CD14-positive monocyte (primary cell): ENCODE data around the gene TMEM132E. TPM values are rescaled to one million over a fixed set of nuclear protein-coding genes. Genes with fewer than 3 reads are reported as not detected.

ENCODE experiments used
- DNase-seq, 3 donors: peaks; one replicate each; pipeline ENCODE4 v3.0.0-alpha.2; 2011 to 2022
- H2AFZ ChIP-seq: 2 replicates; pipeline ENCODE4 v1.6.0; 2012; ENCODE audit warnings: mild to moderate bottlenecking, low read depth, low read length, inconsistent platforms; ENCODE audit not compliant: insufficient read depth, poor library complexity, severe bottlenecking
- H3K27ac ChIP-seq, 2 donors: 1 replicate in 1 of 2; 2 replicates in 1 of 2; pipeline ENCODE4 v1.5.1; 2012 to 2013; ENCODE audit warnings: low read length in 2 of 2, control low read depth in 1 of 2, inconsistent platforms in 1 of 2, low read depth in 1 of 2, mild to moderate bottlenecking in 1 of 2
- H3K27me3 ChIP-seq, 2 donors: one replicate each; pipeline versions ENCODE4 v1.6.0 to v1.6.1; 2011 to 2013; ENCODE audit warnings: low read length in 2 of 2; ENCODE audit not compliant: control insufficient read depth in 2 of 2, insufficient read depth in 2 of 2
- H3K36me3 ChIP-seq, 2 donors: replicated peaks in 1 of 2; 1 replicate in 1 of 2; 2 replicates in 1 of 2; pipeline versions ENCODE4 v1.5.1 to v1.6.1; 2012 to 2013; ENCODE audit warnings: low read length in 2 of 2, control low read depth in 1 of 2, inconsistent platforms in 1 of 2, mild to moderate bottlenecking in 1 of 2; ENCODE audit not compliant: insufficient read depth in 2 of 2, control insufficient read depth in 1 of 2
- H3K4me1 ChIP-seq, 2 donors: 1 replicate in 1 of 2; 2 replicates in 1 of 2; pipeline versions ENCODE4 v1.5.1 to v1.6.1; 2012 to 2013; ENCODE audit warnings: low read length in 2 of 2, control low read depth in 1 of 2, inconsistent platforms in 1 of 2, mild to moderate bottlenecking in 1 of 2, moderate library complexity in 1 of 2; ENCODE audit not compliant: insufficient read depth in 2 of 2, control insufficient read depth in 1 of 2
- H3K4me2 ChIP-seq: replicated peaks from 2 replicates; pipeline ENCODE3; 2012; ENCODE audit warnings: low read length, moderate library complexity, mild to moderate bottlenecking; ENCODE audit not compliant: poor library complexity, severe bottlenecking; ENCODE audit errors: extremely low read depth
- H3K4me3 ChIP-seq, 3 experiments: fragments of 200-600 bp in 1 of 3; sonication (generic) in 1 of 3; replicated peaks in 1 of 3; 1 replicate in 2 of 3; 2 replicates in 1 of 3; pipeline ENCODE4 v1.5.1; 2011 to 2013; ENCODE audit warnings: low read length in 3 of 3, mild to moderate bottlenecking in 3 of 3, control low read depth in 2 of 3, low read depth in 2 of 3, inconsistent platforms in 1 of 3, moderate library complexity in 1 of 3
- H3K79me2 ChIP-seq: 2 replicates; pipeline ENCODE4 v1.6.0; 2012; ENCODE audit warnings: mild to moderate bottlenecking, control low read depth, inconsistent platforms, low read length, moderate library complexity; ENCODE audit not compliant: insufficient read depth
- H3K9ac ChIP-seq: 2 replicates; pipeline ENCODE4 v1.6.0; 2017; ENCODE audit warnings: low read length, mild to moderate bottlenecking; ENCODE audit not compliant: insufficient read depth, poor library complexity, severe bottlenecking
- H3K9me3 ChIP-seq, 2 donors: replicated peaks in 1 of 2; 1 replicate in 1 of 2; 2 replicates in 1 of 2; pipeline versions ENCODE4 v1.5.1 to v1.6.1; 2012 to 2013; ENCODE audit warnings: low read length in 2 of 2, control low read depth in 1 of 2; ENCODE audit not compliant: control insufficient read depth in 1 of 2, insufficient read depth in 1 of 2
- H4K20me1 ChIP-seq: 2 replicates; pipeline ENCODE4 v1.6.0; 2012; ENCODE audit warnings: mild to moderate bottlenecking, low read length, control low read depth, moderate library complexity; ENCODE audit not compliant: insufficient read depth
- H3K27ac Mint-ChIP-seq, 7 donors: one replicate each; pipeline ENCODE4 v1.8.0; 2020; ENCODE audit warnings: mild to moderate bottlenecking in 7 of 7, mixed read lengths in 7 of 7, moderate library complexity in 6 of 7, inconsistent platforms in 2 of 7
- H3K27me3 Mint-ChIP-seq, 3 donors: one replicate each; pipeline ENCODE4 v1.8.0; 2021 to 2022; ENCODE audit warnings: low read depth in 3 of 3, mild to moderate bottlenecking in 3 of 3, mixed read lengths in 3 of 3, moderate library complexity in 3 of 3, inconsistent platforms in 1 of 3
- H3K36me3 Mint-ChIP-seq, 2 donors: one replicate each; pipeline ENCODE4 v1.8.0; 2020; ENCODE audit warnings: mixed read lengths in 2 of 2, inconsistent platforms in 1 of 2, mild to moderate bottlenecking in 1 of 2
- H3K4me1 Mint-ChIP-seq: one replicate; pipeline ENCODE4 v1.8.0; 2020; ENCODE audit warnings: mild to moderate bottlenecking, mixed read lengths
- H3K4me3 Mint-ChIP-seq, 2 donors: one replicate each; pipeline ENCODE4 v1.8.0; 2020; ENCODE audit warnings: mild to moderate bottlenecking in 2 of 2, mixed read lengths in 2 of 2, moderate library complexity in 1 of 2
- H3K9me3 Mint-ChIP-seq, 7 donors: one replicate each; pipeline ENCODE4 v1.8.0; 2020 to 2022; ENCODE audit warnings: mixed read lengths in 7 of 7, mild to moderate bottlenecking in 6 of 7, moderate library complexity in 6 of 7, inconsistent platforms in 2 of 7
- CTCF ChIP-seq: fragments of 200-600 bp; IDR thresholded peaks from one replicate; pipeline ENCODE4 v1.8.0; 2022; ENCODE audit warnings: antibody characterized with exemption, mild to moderate bottlenecking
- WGBS: methylation state at CpG from one replicate; pipeline ENCODE4 v1.1.5; 2013; ENCODE audit warnings: missing lambda C conversion rate; ENCODE audit not compliant: insufficient coverage; 5-methylcytosine and 5-hydroxymethylcytosine counted together
- intact Hi-C, 2 donors: fragments of 100-400 bp; cut with micrococcal nuclease; formaldehyde crosslinking; loops; one replicate each; pipeline versions ENCODE4 v1.15.0 to v1.15.1; 2023
- polyA plus RNA-seq, 3 donors: library from polyadenylated mRNA; depleted of rRNA in 1 of 3; unstranded in 2 of 3; stranded (reverse) in 1 of 3; fragments of 300-500 nt in 2 of 3; fragments of >200 nt in 1 of 3; fragmentation: Illumina TruSeq in 2 of 3; gene quantifications; 1 replicate in 2 of 3; 2 replicates in 1 of 3; pipeline ENCODE4 v1.2.3, GENCODE V29; 2012 to 2021

Gene TMEM132E
- polyA plus RNA-seq, 3 donors, result not detected

GRCh38 chr17:34634551-34635160, 55.3 kb downstream of the TMEM132E start:
- no peak for TF ChIP-seq CTCF
- H3K27ac ChIP-seq, result no peak overlapping the region
- intact Hi-C loops, result no loop called here
- Mint-ChIP-seq H3K27ac (no peak overlapping the region), H3K9me3 (peaks cover 0 to 2% (median 0%) of the 10 kb centered on the region in 7 donors), H3K4me3 (no peak overlapping the region), H3K27me3 (peaks cover 47 to 49% (median 48%) of the 10 kb centered on the region in 3 donors), H3K4me1 (peaks cover 6% of the 10 kb centered on the region), H3K36me3 (no peaks in the 10 kb centered on the region)
- H3K27me3 ChIP-seq, result peaks cover 12 to 42% of the 10 kb centered on the region in 2 donors
- no peaks in the 10 kb centered on the region for H3K36me3 ChIP-seq
- H3K79me2 ChIP-seq, result no peaks in the 10 kb centered on the region
- no peak overlapping the region for H2AFZ ChIP-seq
- no peak overlapping the region for H3K9ac ChIP-seq
- 97% methylated on average over 15 of the region's 15 CpGs for WGBS
- H3K4me2 ChIP-seq, result no peak overlapping the region
- H3K9me3 ChIP-seq, result peaks cover 0 to 7% of the 10 kb centered on the region in 2 donors
- H4K20me1 ChIP-seq, result no peaks in the 10 kb centered on the region
- H3K4me1 ChIP-seq, result peaks cover 3 to 10% of the 10 kb centered on the region in 2 donors
- no peak for DNase-seq
- H3K4me3 ChIP-seq, result no peak overlapping the region

DNA sequence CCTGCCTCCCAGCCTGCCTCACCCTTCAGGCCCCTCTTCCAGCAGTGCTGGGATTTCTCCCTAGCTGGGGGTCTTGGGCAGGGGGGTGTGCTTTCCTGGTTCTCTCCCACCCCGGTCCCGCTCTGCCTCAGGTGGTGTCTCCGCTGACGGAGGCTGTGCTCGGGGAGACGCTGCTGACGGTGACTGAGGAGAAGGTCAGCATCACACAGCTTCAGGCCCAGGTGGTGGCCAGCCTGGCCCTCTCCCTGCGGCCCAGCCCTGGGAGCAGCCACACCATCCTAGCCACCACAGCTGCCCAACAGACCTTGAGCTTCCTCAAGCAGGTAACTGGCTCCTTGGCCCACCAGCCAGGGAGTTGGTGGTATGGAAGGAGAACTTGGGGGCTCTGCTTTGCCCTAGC, 56.5 kb downstream of the TMEM132E start:
- peaks cover 6% of the 10 kb centered on the region for H3K4me1 Mint-ChIP-seq
- H2AFZ ChIP-seq, result no peak overlapping the region
- WGBS, result no CpG with 5 or more reads among the region's 8 CpGs
- H3K36me3 Mint-ChIP-seq, result no peaks in the 10 kb centered on the region
- H3K9me3 ChIP-seq, result peaks cover 0 to 7% of the 10 kb centered on the region in 2 donors
- no peak overlapping the region for H3K9ac ChIP-seq
- no peak overlapping the region for H3K4me2 ChIP-seq
- TF ChIP-seq CTCF, result no peak
- no peak overlapping the region for H3K4me3 ChIP-seq
- peaks cover 0 to 2% (median 0%) of the 10 kb centered on the region in 7 donors for H3K9me3 Mint-ChIP-seq
- intact Hi-C loops, result loop anchor here in 1 of 2 donors (2.0 kb wide), 1 partner anchor 215 kb away; no protein-coding TSS in a partner anchor
- peaks cover 46 to 50% (median 49%) of the 10 kb centered on the region in 3 donors for H3K27me3 Mint-ChIP-seq
- no peaks in the 10 kb centered on the region for H3K36me3 ChIP-seq
- DNase-seq, result no peak
- peaks cover 12 to 45% of the 10 kb centered on the region in 2 donors for H3K27me3 ChIP-seq
- H3K27ac ChIP-seq, result no peak overlapping the region
- no peak overlapping the region for H3K27ac Mint-ChIP-seq
- no peaks in the 10 kb centered on the region for H4K20me1 ChIP-seq
- H3K4me3 Mint-ChIP-seq, result peak overlapping the region in 1 of 2 donors; percentile 33
- peaks cover 3 to 10% of the 10 kb centered on the region in 2 donors for H3K4me1 ChIP-seq
- H3K79me2 ChIP-seq, result no peaks in the 10 kb centered on the region
